ENCODE measurements around the gene TBL1Y. TPM values are rescaled to one million over a fixed set of nuclear protein-coding genes. Genes with fewer than 3 reads are reported as not detected.

The TBL1Y gene
- total RNA-seq, 1 experiment from 2014 or later, result not detected

GRCh38 chrY:7013051-7013450 is 102.6 kb downstream of the TBL1Y start:
- Histone ChIP-seq H3K79me2 (ENCODE audit: insufficient read depth, low read length) (no peaks in the 10 kb centered on the region), H4K20me1 (ENCODE audit: insufficient read depth) (no peaks in the 10 kb centered on the region), H3K9me3 (ENCODE audit: control insufficient read depth in 1 of 2, insufficient read depth in 1 of 2, low read depth in 1 of 2, low read length in 2 of 2) (no peaks in the 10 kb centered on the region), H3K36me3 (ENCODE audit: control insufficient read depth in 1 of 2, insufficient read depth in 2 of 2, low read length in 2 of 2) (no peaks in the 10 kb centered on the region), H3K9ac (ENCODE audit: low read length) (no peak overlapping the region), H3K4me2 (ENCODE audit: low read length) (no peak overlapping the region), H3K27me3 (ENCODE audit: insufficient read depth, low read length) (no peaks in the 10 kb centered on the region), H3K27ac (ENCODE audit: low read depth, low read length) (no peak overlapping the region), H3K4me1 (ENCODE audit: control insufficient read depth in 1 of 2, insufficient read depth in 2 of 2, low read length in 2 of 2) (no peaks in the 10 kb centered on the region), H3K4me3 (replicated peaks in 1 of 2; ENCODE audit: low read depth in 1 of 2, low read length in 2 of 2) (no peak overlapping the region), H3K9me2 (ENCODE audit: insufficient read depth) (no peaks in the 10 kb centered on the region), H2AFZ (ENCODE audit: low read depth, low read length, poor library complexity, severe bottlenecking) (no peak overlapping the region)
- ChIA-PET RAD21 (ENCODE audit: low non-redundant PET in 1 of 2, low total read pairs in 2 of 2, uncharacterized antibody in 2 of 2, unreplicated experiment in 2 of 2) (no interaction called here), CTCF (no interaction called here), POLR2A (no interaction called here)
- DNase-seq (ENCODE audit: low read depth, low spot score) (no peak), ATAC-seq (no peak)
- intact Hi-C loops (cut with micrococcal nuclease), result no loop called here
- BruUV-seq (replicated peaks), result no TSS peak
- no peak for TF ChIP-seq SRF (IDR thresholded peaks at IDR 0.05; ENCODE audit: low read depth)
- TF ChIP-seq EZH2 (IDR thresholded peaks at IDR 0.05), result no peak
- no peak for TF ChIP-seq POLR2AphosphoS5 (IDR thresholded peaks at IDR 0.05; ENCODE audit: low read depth, low read length)
- TF ChIP-seq SP1 (IDR thresholded peaks at IDR 0.05; ENCODE audit: low read depth), result no peak

GRCh38 chrY:7016521-7016920 is 106.0 kb downstream of the TBL1Y start:
- BruUV-seq (replicated peaks), result no TSS peak
- no peak overlapping the region for H3K27ac ChIP-seq (ENCODE audit: low read depth, low read length)
- no peak for TF ChIP-seq EZH2 (IDR thresholded peaks at IDR 0.05)
- no peaks in the 10 kb centered on the region for H3K79me2 ChIP-seq (ENCODE audit: insufficient read depth, low read length)
- DNase-seq (ENCODE audit: low read depth, low spot score) (no peak), ATAC-seq (no peak)
- H3K4me1 ChIP-seq (ENCODE audit: control insufficient read depth in 1 of 2, insufficient read depth in 2 of 2, low read length in 2 of 2), result no peaks in the 10 kb centered on the region
- CTCF ChIA-PET, result no interaction called here
- H3K27me3 ChIP-seq (ENCODE audit: insufficient read depth, low read length), result no peaks in the 10 kb centered on the region
- no peak overlapping the region for H3K4me3 ChIP-seq (replicated peaks in 1 of 2; ENCODE audit: low read depth in 1 of 2, low read length in 2 of 2)
- H3K9ac ChIP-seq (ENCODE audit: low read length), result no peak overlapping the region
- no peaks in the 10 kb centered on the region for H3K9me2 ChIP-seq (ENCODE audit: insufficient read depth)
- intact Hi-C loops (cut with micrococcal nuclease), result no loop called here
- H3K9me3 ChIP-seq (ENCODE audit: control insufficient read depth in 1 of 2, insufficient read depth in 1 of 2, low read depth in 1 of 2, low read length in 2 of 2), result no peaks in the 10 kb centered on the region
- no peak overlapping the region for H3K4me2 ChIP-seq (ENCODE audit: low read length)
- RAD21 ChIA-PET (ENCODE audit: low non-redundant PET in 1 of 2, low total read pairs in 2 of 2, uncharacterized antibody in 2 of 2, unreplicated experiment in 2 of 2), result no interaction called here
- no peaks in the 10 kb centered on the region for H3K36me3 ChIP-seq (ENCODE audit: control insufficient read depth in 1 of 2, insufficient read depth in 2 of 2, low read length in 2 of 2)
- H4K20me1 ChIP-seq (ENCODE audit: insufficient read depth), result no peaks in the 10 kb centered on the region
- POLR2A ChIA-PET, result no interaction called here
- no peak overlapping the region for H2AFZ ChIP-seq (ENCODE audit: low read depth, low read length, poor library complexity, severe bottlenecking)
